ENCODE data around the gene RANBP10.

RANBP10 gene

DNA sequence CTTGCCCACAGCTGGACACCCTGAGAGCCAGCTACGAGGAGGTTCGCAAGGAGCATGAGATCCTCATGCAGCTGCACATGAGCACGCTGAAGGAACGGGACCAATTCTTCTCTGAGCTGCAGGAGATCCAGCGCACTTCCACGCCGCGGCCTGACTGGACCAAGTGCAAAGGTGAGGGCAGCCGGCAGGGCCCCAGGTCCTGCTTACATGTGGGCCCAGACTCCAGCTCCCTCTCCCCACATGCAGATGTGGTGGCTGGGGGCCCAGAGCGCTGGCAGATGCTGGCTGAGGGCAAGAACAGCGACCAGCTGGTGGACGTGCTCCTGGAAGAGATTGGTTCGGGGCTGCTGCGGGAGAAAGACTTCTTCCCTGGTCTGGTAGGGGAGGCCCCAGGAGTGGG is 19.5 kb upstream of the RANBP10 start:
- DNase-seq: no peak

DNA sequence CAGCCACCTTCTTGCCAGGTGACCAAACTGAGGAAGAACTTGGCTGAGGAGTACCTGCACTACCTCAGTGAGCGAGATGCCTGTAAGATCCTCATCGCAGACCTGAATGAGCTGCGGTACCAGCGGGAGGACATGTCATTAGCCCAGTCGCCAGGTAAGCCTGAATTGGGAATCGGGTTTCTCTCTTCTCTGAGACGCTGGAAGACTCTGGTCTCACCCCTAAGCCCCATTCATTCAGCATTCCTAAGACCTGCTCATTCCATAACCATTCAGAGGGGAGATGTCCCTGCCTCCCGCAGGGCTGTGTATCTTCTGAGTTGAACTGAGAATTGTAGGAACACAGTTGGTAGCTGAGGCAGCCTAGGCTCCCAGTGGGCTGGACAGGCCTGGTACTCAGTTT is 18.8 kb upstream of the RANBP10 start:
- no peak for DNase-seq

DNA sequence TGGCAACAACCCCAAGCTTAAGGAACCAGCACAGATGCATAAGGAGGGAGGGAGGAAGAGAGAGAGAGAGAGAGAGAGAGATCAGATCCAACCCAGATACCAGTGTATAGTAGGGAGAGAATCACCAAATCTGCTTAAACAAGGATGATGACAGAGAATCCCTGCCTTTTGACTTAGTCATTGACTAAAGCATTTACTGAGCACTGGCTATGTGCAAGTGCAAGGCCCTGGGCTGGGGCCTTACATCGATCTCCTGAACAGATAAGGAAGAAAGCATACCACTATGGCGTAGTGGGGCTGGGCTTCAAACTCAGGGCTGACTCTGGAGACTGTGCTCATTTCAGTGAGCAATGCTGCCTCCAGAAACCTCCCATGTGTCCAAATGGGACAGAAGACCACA is 16.2 kb upstream of the RANBP10 start:
- no peak for DNase-seq

DNA sequence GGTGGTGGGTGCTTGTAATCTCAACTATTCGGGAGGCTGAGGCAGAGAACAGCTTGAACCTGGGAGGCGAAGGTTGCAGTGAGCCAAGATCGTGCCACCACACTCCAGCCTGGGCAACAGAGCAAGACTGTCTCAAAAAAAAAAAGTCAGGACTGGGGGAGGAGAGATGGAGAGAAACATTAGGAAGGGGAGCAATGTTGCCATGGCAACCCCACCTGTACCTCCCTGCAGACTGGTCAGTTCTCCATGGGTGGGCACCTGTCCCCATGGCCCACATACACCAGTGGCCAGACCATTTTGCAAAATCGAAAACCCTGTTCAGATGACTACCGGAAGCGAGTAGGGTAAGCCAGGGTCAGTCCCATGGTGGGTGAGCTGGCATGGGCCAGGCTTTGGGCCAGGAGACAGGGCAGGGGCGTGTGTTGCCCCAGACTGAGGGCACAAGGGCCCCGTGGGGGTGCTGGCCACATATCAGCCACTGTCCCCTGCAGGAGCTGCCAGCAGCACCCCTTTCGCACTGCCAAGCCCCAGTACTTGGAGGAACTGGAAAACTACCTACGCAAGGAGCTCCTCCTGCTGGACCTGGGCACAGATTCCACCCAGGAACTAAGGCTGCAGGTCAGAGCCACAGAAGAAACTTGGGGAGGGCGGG is 14.4 kb upstream of the RANBP10 start:
- DNase-seq: no peak

DNA sequence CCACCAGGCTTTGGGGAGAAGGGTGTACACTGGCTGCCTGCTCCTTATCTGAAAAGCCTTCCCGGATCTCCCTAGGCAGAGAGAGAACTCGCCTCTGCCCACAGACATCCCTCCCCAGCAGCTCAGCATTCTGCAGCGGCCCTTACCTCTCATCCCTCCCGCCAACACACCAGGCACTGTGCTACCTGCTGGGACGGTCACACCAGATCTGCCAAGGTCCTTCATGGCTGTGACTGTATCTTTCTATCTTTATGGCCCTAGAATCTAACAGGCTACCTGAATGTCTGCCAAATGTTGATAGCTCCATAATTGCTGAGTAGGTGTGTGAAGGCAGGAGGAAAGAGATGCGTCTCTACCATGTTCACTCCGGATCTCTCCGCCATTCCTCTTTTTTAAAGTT is 8.2 kb upstream of the RANBP10 start:
- DNase-seq: no peak

DNA sequence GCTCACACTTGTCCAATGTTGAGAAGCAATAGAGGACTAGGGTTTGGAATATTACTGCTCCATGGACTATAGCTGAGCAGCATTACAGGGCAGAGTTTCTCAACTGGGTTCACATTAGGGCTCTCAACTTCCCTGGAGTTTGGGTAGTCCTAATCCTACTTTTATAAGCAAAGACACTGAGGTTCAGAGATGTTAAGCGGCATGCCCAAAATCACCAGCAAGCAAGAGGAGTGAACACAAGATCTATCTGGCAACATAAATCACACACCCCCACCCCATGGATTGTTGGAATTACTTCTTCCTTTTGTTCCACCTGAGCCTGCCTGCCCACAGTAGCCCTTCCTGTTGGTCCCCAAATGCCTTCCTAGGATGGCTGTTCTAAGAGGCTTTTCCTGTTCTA is 5.5 kb upstream of the RANBP10 start:
- no peak for DNase-seq

DNA sequence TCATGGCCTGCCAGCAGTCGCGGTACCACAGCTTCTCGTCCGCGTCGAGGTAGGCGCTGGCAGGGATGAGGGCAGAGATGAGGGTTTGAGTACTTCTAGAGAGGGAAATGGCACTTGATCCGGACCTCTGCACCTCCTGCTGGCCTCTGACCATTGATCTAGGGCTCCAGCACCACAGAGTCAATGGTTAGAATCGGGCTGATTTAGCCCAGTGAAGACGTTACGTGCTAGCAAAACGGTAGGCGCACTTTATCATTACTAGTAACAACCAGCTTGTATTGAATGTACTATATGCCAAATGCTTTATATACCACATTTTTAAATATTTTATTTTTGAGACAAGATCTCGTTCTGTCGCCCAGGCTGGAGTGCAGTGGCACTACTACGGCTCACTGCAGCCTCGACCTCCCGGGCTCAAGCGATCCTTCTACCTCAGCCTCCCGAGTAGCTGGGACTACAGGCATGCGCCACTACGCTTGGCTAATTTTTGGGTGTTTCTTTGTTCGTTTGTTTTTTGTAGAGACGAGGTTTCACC is 855 bp upstream of the RANBP10 start:
- no peak for DNase-seq

DNA sequence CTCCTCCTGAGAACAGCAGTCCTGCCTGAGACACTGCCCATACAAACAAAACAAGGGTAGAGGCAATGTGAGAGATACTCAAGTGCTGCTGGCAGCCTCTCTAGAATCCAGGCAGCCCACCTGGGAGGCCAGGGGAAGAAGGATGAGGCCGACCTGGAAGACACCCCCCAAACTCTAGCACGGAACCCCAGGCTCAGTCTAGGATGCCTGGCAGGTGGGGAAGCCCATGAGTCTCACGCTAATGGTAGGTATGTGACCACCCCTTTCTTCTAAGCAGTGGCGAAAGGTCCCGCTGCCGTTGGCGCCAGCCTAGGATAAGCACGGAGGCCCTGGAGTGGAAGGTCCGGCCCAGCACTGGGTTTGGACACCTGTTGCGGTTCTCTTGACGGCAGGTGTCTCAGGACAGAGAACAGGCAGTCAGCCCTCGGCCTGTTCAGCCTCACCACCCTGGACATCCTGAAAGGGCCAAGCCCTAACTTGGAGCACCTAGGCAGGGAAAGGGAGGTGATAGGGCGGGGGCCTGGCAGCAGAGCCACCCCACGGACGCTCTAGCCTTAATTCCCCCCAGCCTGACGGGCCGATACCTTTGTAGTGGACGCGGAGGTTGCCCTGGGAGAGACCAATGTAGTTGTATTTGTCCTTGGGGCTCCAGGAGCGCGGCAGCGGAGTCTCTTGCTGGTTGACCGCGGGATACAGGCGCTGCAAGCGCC is 487 bp downstream of the RANBP10 start:
- DNase-seq: no peak

DNA sequence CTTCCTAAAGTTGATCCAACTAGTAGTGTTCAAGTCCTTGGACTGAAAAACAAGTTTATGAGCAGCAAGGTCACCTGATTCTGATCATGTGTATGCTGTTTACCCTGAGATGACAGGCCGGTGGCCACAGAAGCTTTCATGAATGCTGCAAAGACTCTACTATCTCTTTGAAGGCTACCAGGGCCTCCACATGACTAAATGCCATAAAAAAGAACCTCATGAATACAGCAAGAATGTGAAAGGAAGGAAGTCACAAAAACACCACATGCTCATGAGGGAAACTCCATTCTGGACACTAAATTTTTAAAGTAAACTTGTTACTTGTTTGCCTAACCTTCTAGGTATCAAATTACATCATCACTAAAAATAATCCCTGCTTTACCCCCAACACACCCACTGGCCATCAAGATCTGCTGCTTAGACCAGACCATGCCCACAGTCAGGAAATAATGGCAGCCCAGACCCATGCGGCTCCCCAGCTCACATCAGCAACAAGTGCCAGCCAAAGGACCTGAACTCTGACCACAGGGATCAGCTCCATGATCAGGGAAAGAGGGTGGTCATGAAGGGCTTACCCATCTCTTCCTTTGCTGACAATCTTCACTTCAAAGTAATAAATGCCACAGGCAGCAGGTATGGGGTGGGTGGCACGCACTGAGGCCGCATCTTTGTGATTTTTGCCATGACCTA is 1.4 kb downstream of the RANBP10 start:
- DNase-seq: no peak

DNA sequence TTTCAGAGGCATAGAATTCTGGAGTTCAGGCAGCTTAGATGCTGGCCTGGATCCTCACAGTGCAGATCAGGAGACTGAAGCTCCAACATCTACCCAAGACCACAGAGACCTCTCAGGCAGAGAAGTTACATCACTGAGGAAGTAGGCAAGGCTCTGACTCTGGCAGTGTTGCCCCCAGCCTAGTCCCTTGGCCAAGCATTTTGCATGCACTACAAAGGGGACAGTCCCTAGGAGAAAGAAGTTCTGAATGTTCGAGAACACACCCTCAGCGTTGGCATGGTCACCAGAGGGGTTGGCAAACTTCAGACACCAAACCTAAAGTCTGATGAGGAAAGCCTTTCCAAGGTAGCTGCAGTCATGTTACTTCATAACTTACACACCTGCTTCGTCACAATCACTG is 2.5 kb downstream of the RANBP10 start:
- DNase-seq: no peak

DNA sequence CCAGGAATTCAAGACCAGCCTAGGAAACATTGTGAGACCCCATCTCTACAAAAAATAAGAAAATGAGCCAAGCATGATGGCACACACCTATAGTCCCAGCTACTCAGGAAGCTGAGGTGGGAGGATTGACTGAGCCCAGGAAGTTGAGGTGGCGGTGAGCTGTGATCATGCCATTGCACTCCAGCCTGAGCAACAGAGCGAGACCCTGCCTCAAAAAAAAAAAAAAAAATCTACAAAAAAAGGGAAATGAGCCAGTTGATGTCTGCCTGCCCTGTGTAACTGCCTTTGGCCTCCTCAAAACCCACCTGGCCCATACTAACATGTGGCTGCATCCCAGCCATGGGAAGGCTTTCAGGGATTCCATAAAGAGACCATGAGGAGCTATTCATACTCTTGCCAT is 4.5 kb downstream of the RANBP10 start:
- no peak for DNase-seq

DNA sequence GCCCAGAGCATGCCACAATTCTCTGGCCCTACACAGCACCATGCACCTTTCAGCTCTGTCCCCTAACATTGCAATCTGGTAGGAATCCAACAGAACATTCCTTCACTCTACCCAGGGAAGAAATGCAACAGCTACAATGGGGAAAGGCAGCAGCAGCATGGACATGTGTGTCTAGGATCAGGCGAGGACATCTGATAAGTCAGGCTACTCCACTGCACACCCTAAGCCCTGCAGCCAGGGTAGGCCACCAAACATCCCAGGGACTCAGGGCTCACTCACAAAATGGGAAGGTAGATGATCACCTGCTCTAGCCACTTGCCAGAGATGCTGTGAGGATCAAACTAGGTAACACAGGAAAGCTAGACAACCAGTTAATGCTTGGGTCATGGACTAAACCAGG is 5.1 kb downstream of the RANBP10 start:
- DNase-seq: no peak

DNA sequence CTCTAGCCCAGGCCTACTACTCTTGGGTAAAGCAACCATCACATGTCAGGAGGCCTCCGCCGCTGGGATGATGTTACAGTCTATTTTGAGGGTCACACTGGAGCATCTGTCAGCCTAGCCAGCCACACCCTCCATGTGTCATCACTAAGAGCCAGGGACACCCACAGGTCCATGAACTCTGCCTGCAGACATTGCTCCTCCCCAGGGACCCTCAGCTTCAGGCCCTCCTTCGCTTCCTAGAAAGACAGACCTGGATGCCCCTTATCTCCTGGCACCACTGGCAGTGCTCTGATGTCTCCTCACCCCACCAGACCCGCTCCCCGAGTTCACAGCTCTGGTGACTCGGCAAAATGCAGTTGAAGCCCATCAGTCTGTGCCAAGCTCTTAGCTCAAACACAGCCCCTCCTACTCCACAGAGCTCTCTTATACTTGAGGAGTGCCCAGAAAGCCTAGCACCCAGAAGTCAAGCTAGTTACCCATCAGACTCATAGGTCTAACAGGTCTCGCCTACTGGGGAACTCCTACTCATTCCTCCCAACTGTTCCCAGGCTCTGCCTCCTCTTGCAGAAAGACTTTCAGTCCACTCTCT is 5.9 kb downstream of the RANBP10 start:
- no peak for DNase-seq

DNA sequence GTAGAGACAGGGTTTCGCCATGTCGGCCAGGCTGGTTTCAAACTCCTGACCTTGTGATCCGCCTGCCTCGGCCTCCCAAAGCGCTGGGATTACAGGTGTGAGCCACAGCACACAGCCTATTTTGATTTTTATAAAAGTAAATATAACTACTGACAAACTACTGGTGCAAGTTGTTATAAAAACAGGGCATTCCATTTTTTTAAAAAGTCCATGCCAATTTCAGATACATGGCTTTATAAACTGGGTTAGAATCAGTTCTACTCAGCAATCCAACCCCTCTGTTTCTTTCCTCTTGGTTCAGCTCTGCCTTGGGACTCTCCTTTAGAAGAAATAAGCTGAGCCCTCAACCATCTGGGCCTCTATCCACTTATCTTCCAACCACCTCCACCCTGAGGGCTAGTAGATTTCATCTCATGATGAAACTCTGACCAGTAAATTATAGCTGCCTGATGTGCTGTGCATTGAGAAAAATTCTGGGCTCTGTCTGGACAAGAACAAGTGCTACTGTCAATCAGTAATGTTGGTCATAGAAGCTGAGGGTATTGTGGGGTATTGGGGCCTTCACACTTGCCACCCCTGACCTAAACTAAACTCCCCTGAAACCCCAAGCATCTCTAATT is 10.2 kb downstream of the RANBP10 start:
- DNase-seq: no peak

DNA sequence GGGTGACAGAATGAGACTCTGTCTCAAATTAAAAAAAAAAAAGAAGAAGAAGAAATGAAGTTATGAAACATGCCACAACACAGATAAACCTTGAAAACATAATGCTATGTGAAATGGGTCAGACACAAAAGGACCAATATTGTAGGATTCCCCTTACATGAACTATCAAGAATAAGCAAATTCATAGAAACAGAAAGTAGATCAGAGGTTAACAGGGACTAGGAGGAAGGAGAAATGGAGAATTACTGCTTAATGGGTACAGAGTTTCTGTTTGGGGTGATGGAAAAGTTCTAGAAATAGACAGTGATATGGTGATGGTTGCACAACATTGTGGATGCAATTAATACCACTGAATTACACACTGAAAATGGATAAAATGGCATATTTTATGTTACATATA is 16.3 kb downstream of the RANBP10 start:
- DNase-seq: no peak

DNA sequence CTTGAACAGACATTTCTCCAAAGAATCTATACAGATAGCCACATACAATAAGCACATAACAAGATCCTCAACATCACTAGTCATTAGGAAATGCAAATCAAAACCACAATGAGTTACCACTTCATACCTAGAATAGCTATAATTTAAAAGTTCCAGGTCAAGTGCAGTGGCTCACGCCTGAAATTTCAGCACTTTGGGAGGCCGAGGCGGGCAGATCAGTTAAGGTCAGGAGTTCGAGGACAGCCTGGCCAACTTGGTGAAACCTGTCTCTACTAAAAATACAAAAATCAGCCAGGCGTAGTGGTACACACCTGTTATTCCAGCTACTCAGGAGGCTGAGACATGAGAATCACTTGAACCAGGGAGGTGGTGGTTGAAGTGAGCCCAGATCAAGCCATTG is 19.9 kb downstream of the RANBP10 start:
- DNase-seq: no peak

DNA sequence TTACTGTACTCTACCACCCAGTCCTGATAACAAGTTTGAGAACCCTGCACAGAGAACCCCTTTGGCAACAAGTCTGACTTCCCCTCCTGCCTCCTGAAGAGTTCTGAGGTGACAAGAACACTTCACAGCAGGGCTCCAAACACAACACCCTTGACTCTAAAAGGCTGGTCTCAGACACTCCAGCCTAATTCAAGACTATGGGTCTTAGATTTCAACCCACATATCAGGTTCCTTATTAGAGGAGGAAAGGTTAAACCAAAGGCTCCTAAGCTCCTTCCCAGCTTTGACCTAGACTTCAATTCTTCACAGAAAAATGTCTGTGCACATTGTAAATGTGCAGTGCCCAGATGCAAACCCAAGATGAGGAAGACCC is 23.0 kb downstream of the RANBP10 start:
- DNase-seq: no peak

DNA sequence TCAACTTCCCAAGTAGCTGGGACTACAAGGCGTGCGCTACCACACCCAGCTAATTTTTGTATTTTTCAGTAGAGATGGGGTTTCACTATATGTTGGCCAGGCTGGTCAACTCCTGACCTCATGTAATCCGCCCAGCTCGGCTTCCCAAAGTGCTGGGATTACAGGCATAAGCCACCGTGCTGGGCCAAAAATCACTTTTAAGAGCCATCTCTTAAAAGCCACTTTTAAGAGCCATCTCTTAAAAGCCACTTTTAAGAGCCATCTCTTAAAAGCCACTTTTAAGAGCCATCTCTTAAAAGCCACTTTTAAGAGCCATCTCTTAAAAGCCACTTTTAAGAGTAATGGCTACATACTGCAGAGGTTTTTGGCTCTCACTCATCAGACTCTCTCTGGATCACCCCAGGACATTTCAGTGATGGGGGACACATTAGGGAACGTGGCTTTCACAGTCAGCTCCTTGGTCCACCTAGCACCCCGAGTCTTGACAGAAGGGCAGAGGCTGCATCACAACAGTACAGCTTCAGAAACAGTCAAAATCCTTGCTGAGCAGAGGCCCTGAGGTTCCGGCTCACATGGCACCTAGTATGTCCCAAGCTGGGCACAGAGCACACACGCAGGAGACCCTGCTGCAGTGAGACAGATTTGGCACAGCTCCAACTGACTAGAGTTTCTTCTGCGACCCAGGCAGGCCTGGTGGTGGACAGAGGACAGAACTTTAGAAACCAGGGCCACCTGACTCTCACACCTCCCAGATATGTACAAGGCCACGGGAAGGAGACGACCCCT is 23.6 kb downstream of the RANBP10 start:
- no peak for DNase-seq

DNA sequence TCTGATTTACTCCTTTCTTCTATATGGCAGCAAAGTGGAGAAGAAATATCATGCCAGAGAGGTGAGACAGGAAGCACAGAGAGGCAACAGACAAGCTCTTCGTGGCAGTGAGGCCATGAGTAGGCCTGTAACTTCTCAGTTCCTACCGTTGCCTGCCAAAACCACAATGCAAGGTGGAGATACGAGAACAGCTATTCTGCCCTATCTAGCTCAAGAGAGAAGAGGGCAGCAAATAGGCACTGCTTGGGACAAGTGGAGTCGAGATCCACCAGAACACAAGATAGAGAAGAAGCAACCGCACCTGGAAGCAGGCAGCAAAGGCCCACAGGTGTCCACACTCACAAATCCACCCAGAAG is 24.8 kb downstream of the RANBP10 start:
- no peak for DNase-seq

DNA sequence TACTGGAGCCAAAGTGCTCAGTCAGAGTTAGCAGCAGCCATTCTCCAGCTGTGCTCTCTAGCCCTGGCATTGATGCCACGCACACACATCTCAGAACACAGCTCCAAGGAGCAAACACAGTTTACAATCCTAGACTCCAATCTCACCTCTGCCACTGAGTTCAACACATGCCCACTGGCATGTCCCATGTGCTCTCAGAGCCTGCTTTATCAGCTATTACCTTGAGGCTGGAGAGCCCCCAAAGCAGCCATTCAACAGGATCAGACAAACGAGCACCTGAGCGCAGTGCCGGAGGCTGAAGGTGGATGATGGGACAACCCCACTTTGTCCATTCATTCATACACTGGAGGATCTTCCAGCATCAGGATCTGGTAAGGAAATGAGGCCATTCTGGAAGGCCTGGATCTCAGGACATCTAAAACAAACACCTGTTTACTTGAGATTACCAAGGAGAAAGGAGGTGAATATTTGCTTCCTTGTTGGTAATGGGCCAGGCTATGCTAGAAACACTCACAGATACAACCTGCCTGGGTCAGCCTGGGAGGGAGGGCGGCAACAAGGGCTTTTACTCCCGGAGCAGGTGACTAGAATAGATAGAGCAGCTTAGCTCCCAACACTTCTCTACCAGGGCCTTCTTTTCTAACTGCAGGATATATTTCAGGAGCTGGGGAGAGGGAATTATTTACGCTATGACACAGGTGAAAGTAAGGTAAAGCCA is 25.4 kb downstream of the RANBP10 start:
- DNase-seq: no peak

DNA sequence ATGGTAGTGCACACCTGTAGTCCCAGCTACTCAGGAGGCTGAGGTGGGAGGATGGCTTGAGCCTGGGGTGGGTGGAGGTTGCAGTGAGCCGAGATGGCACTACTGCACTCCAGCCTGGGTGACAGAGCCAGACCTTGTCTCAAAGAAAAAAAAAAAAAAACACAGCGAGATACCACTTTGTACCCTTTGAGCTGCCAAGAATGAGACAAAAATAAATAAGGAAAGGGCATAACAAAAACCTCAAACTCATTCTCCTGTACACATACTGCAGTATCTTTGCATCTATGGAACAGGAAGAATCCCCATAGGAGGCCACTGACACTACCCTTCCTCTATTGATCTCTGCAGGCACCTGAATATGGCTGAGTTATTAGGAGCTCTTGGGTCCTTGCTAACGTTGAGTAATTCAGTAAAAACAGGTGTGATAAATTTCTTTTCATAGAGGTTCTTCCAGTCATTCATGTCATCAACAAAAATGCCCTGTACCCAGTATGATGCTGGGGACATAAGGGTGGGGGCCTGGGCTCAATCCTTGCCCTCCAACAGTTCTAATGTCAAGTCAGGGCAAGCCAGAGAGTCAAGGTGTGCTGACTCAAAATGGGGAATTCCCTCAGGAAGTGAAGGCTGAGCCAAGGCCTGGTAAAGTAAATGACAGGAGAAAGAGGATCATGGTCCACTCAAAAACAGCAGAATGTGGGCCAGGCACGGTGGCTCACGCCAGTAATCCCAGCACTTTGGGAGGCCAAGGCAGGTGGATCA is 26.9 kb downstream of the RANBP10 start:
- no peak for DNase-seq
